DMS 273 (cell line): Measurements from ENCODE around the gene ZFAND3.
"Not testable (repeated sequence)": the region's sequence is repeated elsewhere in the genome, so short reads cannot be mapped to it uniquely, and the experiment has no call there.

ENCODE experiments used
- DNase-seq: peaks from one replicate; lab custom pipeline; 2025; ENCODE audit not compliant: unreplicated experiment; lab: John Stamatoyannopoulos, UW

ZFAND3 gene

GRCh38 chr6:37862992-37863391 lies 43.5 kb downstream of the ZFAND3 start:
- DNase-seq = no peak

GRCh38 chr6:37864250-37864649 lies 44.7 kb downstream of the ZFAND3 start:
- no peak for DNase-seq

GRCh38 chr6:37865504-37865903 lies 46.0 kb downstream of the ZFAND3 start:
- DNase-seq = no peak

- DNase-seq = no peak
Measured at GRCh38 chr6:37866590-37867507, 47.3 kb downstream of the ZFAND3 start.

- no peak for DNase-seq
Measured at GRCh38 chr6:37867756-37868446, 48.4 kb downstream of the ZFAND3 start.

GRCh38 chr6:37868447-37868825 lies 48.9 kb downstream of the ZFAND3 start:
- DNase-seq = no peak

- DNase-seq = no peak
Measured at GRCh38 chr6:37871616-37872372, 52.3 kb downstream of the ZFAND3 start.

GRCh38 chr6:37872373-37872745 lies 52.8 kb downstream of the ZFAND3 start:
- DNase-seq = no peak

GRCh38 chr6:37874726-37875125 lies 55.2 kb downstream of the ZFAND3 start:
- DNase-seq = no peak

- DNase-seq = no peak
Measured at GRCh38 chr6:37875561-37876309, 56.2 kb downstream of the ZFAND3 start.

GRCh38 chr6:37876843-37877242 lies 57.3 kb downstream of the ZFAND3 start:
- no peak for DNase-seq

GRCh38 chr6:37877373-37878149 lies 58.0 kb downstream of the ZFAND3 start:
- DNase-seq = no peak

GRCh38 chr6:37878150-37878710 lies 58.7 kb downstream of the ZFAND3 start:
- no peak for DNase-seq

GRCh38 chr6:37880602-37881001 lies 61.1 kb downstream of the ZFAND3 start:
- DNase-seq = not testable (repeated sequence)

GRCh38 chr6:37882292-37882691 lies 62.8 kb downstream of the ZFAND3 start:
- DNase-seq = no peak

GRCh38 chr6:37882724-37883413 lies 63.3 kb downstream of the ZFAND3 start:
- DNase-seq = no peak

- DNase-seq = no peak
Measured at GRCh38 chr6:37884548-37884947, 65.0 kb downstream of the ZFAND3 start.

GRCh38 chr6:37889051-37889450 lies 69.5 kb downstream of the ZFAND3 start:
- no peak for DNase-seq

- no peak for DNase-seq
Measured at GRCh38 chr6:37889486-37889885, 70.0 kb downstream of the ZFAND3 start.
